Parathyroid adenoma (tissue), 2 donors: ENCODE data around the gene CCDC97.
"Not testable (repeated sequence)": the region's sequence is repeated elsewhere in the genome, so short reads cannot be mapped to it uniquely, and the experiment has no call there.

Experiments used
- H2AFZ ChIP-seq: fragments of 300-600 bp; sonication (generic); one replicate; pipeline ENCODE4 v1.7.0; 2017; ENCODE audit warnings: antibody characterized with exemption, mild to moderate bottlenecking
- H3K27ac ChIP-seq: fragments of 300-600 bp; sonication (generic); one replicate; pipeline ENCODE4 v1.7.0; 2017
- H3K27me3 ChIP-seq: fragments of 300-600 bp; sonication (generic); one replicate; pipeline ENCODE4 v1.7.0; 2017; ENCODE audit warnings: low read length; ENCODE audit not compliant: control insufficient read depth, insufficient read depth
- H3K36me3 ChIP-seq: fragments of 300-600 bp; sonication (generic); one replicate; pipeline ENCODE4 v1.7.0; 2017; ENCODE audit warnings: low read length; ENCODE audit not compliant: control insufficient read depth, insufficient read depth
- H3K4me1 ChIP-seq: fragments of 300-600 bp; sonication (generic); one replicate; pipeline ENCODE4 v1.7.0; 2017; ENCODE audit warnings: control low read depth
- H3K4me2 ChIP-seq: fragments of 300-600 bp; sonication (generic); one replicate; pipeline ENCODE4 v1.7.0; 2017; ENCODE audit warnings: low read length
- H3K4me3 ChIP-seq: fragments of 300-600 bp; sonication (generic); one replicate; pipeline ENCODE4 v1.7.0; 2017; ENCODE audit warnings: low read depth, low read length
- H3K79me2 ChIP-seq: fragments of 300-600 bp; sonication (generic); one replicate; pipeline ENCODE4 v1.7.0; 2017; ENCODE audit warnings: control low read depth
- H3K9ac ChIP-seq: fragments of 300-600 bp; sonication (generic); one replicate; pipeline ENCODE4 v1.7.0; 2017; ENCODE audit warnings: mild to moderate bottlenecking
- H3K9me3 ChIP-seq: fragments of 300-600 bp; sonication (generic); one replicate; pipeline ENCODE4 v1.7.0; 2017; ENCODE audit warnings: low read length; ENCODE audit not compliant: control insufficient read depth
- CTCF ChIP-seq: fragments of 300-600 bp; sonication (generic); IDR thresholded peaks from one replicate; pipeline ENCODE4 v1.7.0; 2017; ENCODE audit warnings: antibody characterized with exemption, mild to moderate bottlenecking
- donor health status: primary hyperparathyroidism.

The CCDC97 gene

GRCh38 chr19:41273076-41273475, 36.9 kb upstream of the CCDC97 start:
- no peak overlapping the region for H3K4me2 ChIP-seq
- no peaks in the 10 kb centered on the region for H3K4me1 ChIP-seq
- no peaks in the 10 kb centered on the region for H3K36me3 ChIP-seq
- no peak overlapping the region for H3K9ac ChIP-seq
- H2AFZ ChIP-seq = no peak overlapping the region
- H3K9me3 ChIP-seq = no peaks in the 10 kb centered on the region
- no peaks in the 10 kb centered on the region for H3K27me3 ChIP-seq
- H3K27ac ChIP-seq = no peak overlapping the region
- peaks cover 19% of the 10 kb centered on the region for H3K79me2 ChIP-seq
- no peak overlapping the region for H3K4me3 ChIP-seq
- TF ChIP-seq CTCF = no peak

GRCh38 chr19:41274802-41275201, 35.2 kb upstream of the CCDC97 start:
- TF ChIP-seq CTCF = no peak
- Histone ChIP-seq H3K36me3 (no peaks in the 10 kb centered on the region), H3K27ac (no peak overlapping the region), H3K4me3 (no peak overlapping the region), H3K4me1 (no peaks in the 10 kb centered on the region), H3K79me2 (peaks cover 16% of the 10 kb centered on the region), H3K9me3 (no peaks in the 10 kb centered on the region), H2AFZ (no peak overlapping the region), H3K9ac (no peak overlapping the region), H3K4me2 (no peak overlapping the region), H3K27me3 (no peaks in the 10 kb centered on the region)

- no peaks in the 10 kb centered on the region for H3K36me3 ChIP-seq
- no peak overlapping the region for H3K4me3 ChIP-seq
- H2AFZ ChIP-seq = no peak overlapping the region
- no peak for TF ChIP-seq CTCF
- H3K4me1 ChIP-seq = no peaks in the 10 kb centered on the region
- H3K79me2 ChIP-seq = peaks cover 14% of the 10 kb centered on the region
- H3K4me2 ChIP-seq = no peak overlapping the region
- H3K27me3 ChIP-seq = no peaks in the 10 kb centered on the region
- H3K9me3 ChIP-seq = no peaks in the 10 kb centered on the region
- H3K9ac ChIP-seq = no peak overlapping the region
- H3K27ac ChIP-seq = no peak overlapping the region
Observed at GRCh38 chr19:41276231-41276630, 33.7 kb upstream of the CCDC97 start.

GRCh38 chr19:41278478-41278877, 31.5 kb upstream of the CCDC97 start:
- H3K27me3 ChIP-seq = no peaks in the 10 kb centered on the region
- TF ChIP-seq CTCF = no peak
- no peaks in the 10 kb centered on the region for H3K4me1 ChIP-seq
- H3K79me2 ChIP-seq = peaks cover 9% of the 10 kb centered on the region
- no peak overlapping the region for H3K4me2 ChIP-seq
- H2AFZ ChIP-seq = no peak overlapping the region
- H3K4me3 ChIP-seq = no peak overlapping the region
- no peak overlapping the region for H3K27ac ChIP-seq
- no peaks in the 10 kb centered on the region for H3K36me3 ChIP-seq
- no peak overlapping the region for H3K9ac ChIP-seq
- no peaks in the 10 kb centered on the region for H3K9me3 ChIP-seq

GRCh38 chr19:41288673-41289530, 21.1 kb upstream of the CCDC97 start:
- Histone ChIP-seq H3K9me3 (no peaks in the 10 kb centered on the region), H2AFZ (no peak overlapping the region), H3K4me1 (peaks cover 3% of the 10 kb centered on the region), H3K27ac (no peak overlapping the region), H3K27me3 (no peaks in the 10 kb centered on the region), H3K36me3 (no peaks in the 10 kb centered on the region), H3K9ac (no peak overlapping the region), H3K79me2 (peaks cover 37% of the 10 kb centered on the region), H3K4me3 (no peak overlapping the region), H3K4me2 (no peak overlapping the region)
- no peak for TF ChIP-seq CTCF

GRCh38 chr19:41289814-41290213, 20.2 kb upstream of the CCDC97 start:
- not testable (repeated sequence) for H3K36me3 ChIP-seq, H3K27ac ChIP-seq, H3K9ac ChIP-seq, H3K9me3 ChIP-seq, H3K4me3 ChIP-seq, H2AFZ ChIP-seq, H3K4me1 ChIP-seq, H3K4me2 ChIP-seq, H3K27me3 ChIP-seq
- peaks cover 41% of the 10 kb centered on the region for H3K79me2 ChIP-seq
